Loucy (cell line): ENCODE measurements around the gene TMEM114.
"Not testable (repeated sequence)": the region's sequence is repeated elsewhere in the genome, so short reads cannot be mapped to it uniquely, and the experiment has no call there.

Source experiments
- H2AFZ ChIP-seq: fragments of 200-600 bp; sonication (generic); 2 replicates; pipeline ENCODE4 v1.6.0; 2016; ENCODE audit warnings: antibody characterized with exemption, mild to moderate bottlenecking, low read length, moderate library complexity
- H3F3A ChIP-seq: fragments of 200-600 bp; 2 replicates; pipeline ENCODE4 v1.6.0; 2016; ENCODE audit warnings: antibody characterized with exemption, low read depth, mild to moderate bottlenecking
- H3K27me3 ChIP-seq: fragments of 200-600 bp; sonication (generic); 2 replicates; pipeline ENCODE4 v1.6.1; 2014; ENCODE audit warnings: low read length, mild to moderate bottlenecking; ENCODE audit not compliant: insufficient read depth, poor library complexity, severe bottlenecking
- H3K36me3 ChIP-seq: fragments of 200-600 bp; sonication (generic); 2 replicates; pipeline ENCODE4 v1.6.1; 2016; ENCODE audit warnings: low read length; ENCODE audit not compliant: insufficient read depth
- H3K4me1 ChIP-seq: fragments of 200-600 bp; sonication (generic); 2 replicates; pipeline ENCODE4 v1.5.1; 2014; ENCODE audit warnings: low read length, mild to moderate bottlenecking; ENCODE audit not compliant: insufficient read depth, poor library complexity, severe bottlenecking
- H3K4me2 ChIP-seq: fragments of 200-600 bp; sonication (generic); 2 replicates; pipeline ENCODE4 v1.6.0; 2014; ENCODE audit warnings: antibody characterized with exemption, low read length, low read depth, mild to moderate bottlenecking; ENCODE audit not compliant: poor library complexity, severe bottlenecking
- H3K4me3 ChIP-seq: fragments of 200-600 bp; sonication (generic); 2 replicates; pipeline ENCODE4 v1.5.1; 2014; ENCODE audit warnings: low read length, mild to moderate bottlenecking, mixed read lengths; ENCODE audit not compliant: poor library complexity, severe bottlenecking
- H3K79me2 ChIP-seq: fragments of 200-600 bp; sonication (generic); 2 replicates; pipeline ENCODE4 v1.6.1; 2014; ENCODE audit warnings: low read length; ENCODE audit not compliant: insufficient read depth
- H3K9ac ChIP-seq: fragments of 200-600 bp; sonication (generic); 2 replicates; pipeline ENCODE4 v1.6.0; 2014; ENCODE audit warnings: mild to moderate bottlenecking, low read depth, low read length, moderate library complexity; ENCODE audit not compliant: poor library complexity, severe bottlenecking
- H3K9me2 ChIP-seq: fragments of 200-600 bp; sonication (generic); replicated peaks from 2 replicates; pipeline ENCODE4 v1.6.1; 2016; ENCODE audit warnings: low read depth, low read length, mixed read lengths
- H3K9me3 ChIP-seq: fragments of 200-600 bp; sonication (generic); 2 replicates; pipeline ENCODE4 v1.6.1; 2014; ENCODE audit warnings: mild to moderate bottlenecking, antibody characterized with exemption, low read length, low read depth; ENCODE audit not compliant: insufficient read depth
- H4K20me1 ChIP-seq: fragments of 200-600 bp; sonication (generic); 2 replicates; pipeline ENCODE4 v1.6.0; 2014; ENCODE audit warnings: antibody characterized with exemption, low read length, mild to moderate bottlenecking; ENCODE audit not compliant: insufficient read depth, poor library complexity, severe bottlenecking
- CTCF ChIP-seq: fragments of 200-600 bp; sonication (generic); conservative IDR thresholded peaks from 2 replicates; pipeline ENCODE4 v1.5.1; 2014; ENCODE audit warnings: mild to moderate bottlenecking, antibody characterized with exemption, low read length
- EZH2phosphoT487 ChIP-seq: fragments of 200-600 bp; IDR thresholded peaks from 2 replicates; pipeline ENCODE4 v1.6.1; 2018; ENCODE audit warnings: antibody characterized with exemption, mild to moderate bottlenecking, moderate library complexity, borderline replicate concordance

The TMEM114 gene

GRCh38 chr16:8565498-8565897, 24.8 kb downstream of the TMEM114 start:
- Histone ChIP-seq H3K9me3 (no peaks in the 10 kb centered on the region; the same call in 1 of the 2 replicates), H3K4me2 (no peak overlapping the region), H3F3A (no peaks in the 10 kb centered on the region), H4K20me1 (no peaks in the 10 kb centered on the region), H2AFZ (no peak overlapping the region), H3K36me3 (no peaks in the 10 kb centered on the region), H3K27me3 (no peaks in the 10 kb centered on the region), H3K4me3 (no peak overlapping the region), H3K79me2 (no peaks in the 10 kb centered on the region), H3K9ac (no peak overlapping the region), H3K9me2 (no peaks in the 10 kb centered on the region), H3K4me1 (no peaks in the 10 kb centered on the region)
- TF ChIP-seq EZH2phosphoT487 (no peak), CTCF (no peak)

- no peaks in the 10 kb centered on the region for H3K79me2 ChIP-seq
- TF ChIP-seq EZH2phosphoT487 (no peak), CTCF (no peak)
- no peaks in the 10 kb centered on the region for H3K27me3 ChIP-seq
- H3F3A ChIP-seq = no peaks in the 10 kb centered on the region
- H2AFZ ChIP-seq = no peak overlapping the region
- H3K9me3 ChIP-seq = no peaks in the 10 kb centered on the region; the same call in 1 of the 2 replicates
- H3K4me1 ChIP-seq = no peaks in the 10 kb centered on the region
- no peaks in the 10 kb centered on the region for H4K20me1 ChIP-seq
- H3K4me2 ChIP-seq = no peak overlapping the region
- H3K4me3 ChIP-seq = no peak overlapping the region
- no peaks in the 10 kb centered on the region for H3K36me3 ChIP-seq
- H3K9ac ChIP-seq = no peak overlapping the region
- no peaks in the 10 kb centered on the region for H3K9me2 ChIP-seq
Observed at GRCh38 chr16:8564934-8565345, 25.4 kb downstream of the TMEM114 start.

DNA sequence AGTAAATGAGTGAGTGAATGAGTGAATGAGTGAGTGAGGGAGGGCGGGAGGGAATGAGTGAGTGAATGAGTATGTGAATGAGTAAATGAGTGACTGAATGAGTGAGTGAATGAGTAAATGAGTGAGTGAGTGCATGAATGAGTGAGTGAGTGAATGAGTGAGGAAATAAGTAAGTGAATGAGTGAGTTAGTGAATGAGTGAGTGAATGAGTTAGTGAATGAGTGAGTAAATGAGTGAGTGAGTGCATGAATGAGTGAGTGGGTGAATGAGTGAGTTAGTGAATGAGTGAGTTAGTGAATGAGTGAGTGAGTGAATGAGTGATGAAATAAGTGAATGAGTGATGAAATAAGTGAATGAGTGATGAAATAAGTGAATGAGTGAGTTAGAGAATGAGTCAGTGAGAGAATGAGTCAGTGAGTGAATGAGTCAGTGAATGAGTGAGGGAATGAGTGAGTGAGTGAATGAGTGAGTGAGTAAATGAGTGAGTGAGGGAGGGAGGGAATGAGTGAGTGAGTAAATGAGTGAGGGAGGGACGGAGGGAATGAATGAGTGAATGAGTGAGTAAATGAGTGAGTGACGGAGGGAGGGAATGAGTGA, 26.3 kb downstream of the TMEM114 start:
- H3K27me3 ChIP-seq, H3F3A ChIP-seq, H3K36me3 ChIP-seq, H2AFZ ChIP-seq, H3K4me1 ChIP-seq, H4K20me1 ChIP-seq, H3K9me3 ChIP-seq, H3K4me2 ChIP-seq, H3K79me2 ChIP-seq, H3K9ac ChIP-seq, H3K4me3 ChIP-seq, H3K9me2 ChIP-seq: not testable (repeated sequence)

GRCh38 chr16:8561496-8561895, 28.8 kb downstream of the TMEM114 start:
- TF ChIP-seq CTCF (no peak), EZH2phosphoT487 (no peak)
- Histone ChIP-seq H3K9ac (no peak overlapping the region), H2AFZ (no peak overlapping the region), H4K20me1 (no peaks in the 10 kb centered on the region), H3K4me2 (no peak overlapping the region), H3F3A (no peaks in the 10 kb centered on the region), H3K36me3 (no peaks in the 10 kb centered on the region), H3K4me1 (no peaks in the 10 kb centered on the region), H3K9me2 (no peaks in the 10 kb centered on the region), H3K4me3 (no peak overlapping the region), H3K27me3 (no peaks in the 10 kb centered on the region), H3K9me3 (no peaks in the 10 kb centered on the region; the same call in 1 of the 2 replicates), H3K79me2 (no peaks in the 10 kb centered on the region)
